H9 (cell line): ENCODE results near the gene CRISPLD2. TPM values are rescaled to one million over a fixed set of nuclear protein-coding genes. Genes with fewer than 3 reads are reported as not detected.

Experiments used
- DNase-seq: peaks from one replicate; pipeline ENCODE4 v3.0.0-alpha.2; 2017
- H2AFZ ChIP-seq: one replicate; pipeline ENCODE4 v1.6.1; 2013; ENCODE audit warnings: mild to moderate bottlenecking, low read length, control low read depth, moderate library complexity
- H2AK5ac ChIP-seq: 2 replicates; pipeline ENCODE4 v1.6.1; 2013; ENCODE audit warnings: low read length, control low read depth, mixed read lengths; ENCODE audit not compliant: insufficient read length
- H2BK120ac ChIP-seq: one replicate; pipeline ENCODE4 v1.6.1; 2013; ENCODE audit warnings: low read depth, mild to moderate bottlenecking, low read length, control low read depth, inconsistent platforms; ENCODE audit not compliant: poor library complexity, severe bottlenecking
- H2BK12ac ChIP-seq: 2 replicates; pipeline ENCODE4 v1.6.1; 2013; ENCODE audit warnings: low read length, control low read depth, mixed read lengths, low read depth; ENCODE audit not compliant: insufficient read length
- H2BK15ac ChIP-seq: 2 replicates; pipeline ENCODE4 v1.6.1; 2013; ENCODE audit warnings: low read depth, low read length, control low read depth
- H2BK20ac ChIP-seq: one replicate; pipeline ENCODE4 v1.6.1; 2013; ENCODE audit warnings: low read depth, mild to moderate bottlenecking, low read length, control low read depth, inconsistent platforms; ENCODE audit not compliant: poor library complexity, severe bottlenecking
- H2BK5ac ChIP-seq: 2 replicates; pipeline ENCODE4 v1.6.1; 2013; ENCODE audit warnings: low read length, control low read depth, mixed read lengths; ENCODE audit not compliant: insufficient read length
- H3K14ac ChIP-seq: 2 replicates; pipeline ENCODE4 v1.6.1; 2013; ENCODE audit warnings: low read length, control low read depth; ENCODE audit not compliant: insufficient read depth
- H3K18ac ChIP-seq: 2 replicates; pipeline ENCODE4 v1.6.1; 2013; ENCODE audit warnings: low read depth, mild to moderate bottlenecking, mixed read lengths, low read length, control low read depth; ENCODE audit not compliant: insufficient read length
- H3K23ac ChIP-seq: 2 replicates; pipeline ENCODE4 v1.6.1; 2013; ENCODE audit warnings: low read length, control low read depth, mixed read lengths, low read depth; ENCODE audit not compliant: insufficient read length
- H3K23me2 ChIP-seq: 2 replicates; pipeline ENCODE4 v1.6.1; 2013; ENCODE audit warnings: low read depth, mild to moderate bottlenecking, mixed read lengths, low read length, control low read depth; ENCODE audit not compliant: insufficient read length, poor library complexity, severe bottlenecking
- H3K27ac ChIP-seq: 2 replicates; pipeline ENCODE4 v1.5.1; 2013; ENCODE audit warnings: low read length, control low read depth, mixed read lengths, low read depth; ENCODE audit not compliant: insufficient read length
- H3K27me3 ChIP-seq: 2 replicates; pipeline ENCODE4 v1.6.1; 2013; ENCODE audit warnings: low read length, control low read depth, inconsistent platforms; ENCODE audit not compliant: insufficient read depth
- H3K4ac ChIP-seq: 2 replicates; pipeline ENCODE4 v1.6.1; 2013; ENCODE audit warnings: low read depth, mild to moderate bottlenecking, control low read depth, inconsistent platforms, low read length, moderate library complexity
- H3K4me1 ChIP-seq: 2 replicates; pipeline ENCODE4 v1.6.1; 2013; ENCODE audit warnings: low read length, control low read depth, inconsistent platforms; ENCODE audit not compliant: insufficient read depth
- H3K4me2 ChIP-seq: 2 replicates; pipeline ENCODE4 v1.6.1; 2013; ENCODE audit warnings: low read length, control low read depth, mixed read lengths; ENCODE audit not compliant: insufficient read length, insufficient read depth
- H3K56ac ChIP-seq: 2 replicates; pipeline ENCODE4 v1.6.1; 2013; ENCODE audit warnings: low read depth, mild to moderate bottlenecking, mixed read lengths, low read length, control low read depth; ENCODE audit not compliant: insufficient read length
- H3K79me1 ChIP-seq: 2 replicates; pipeline ENCODE4 v1.6.1; 2013; ENCODE audit warnings: low read depth, mild to moderate bottlenecking, moderate library complexity, low read length, control low read depth, inconsistent platforms; ENCODE audit not compliant: insufficient read depth, poor library complexity, severe bottlenecking
- H3K79me2 ChIP-seq: 2 replicates; pipeline ENCODE4 v1.6.1; 2013; ENCODE audit warnings: low read length, control low read depth, inconsistent platforms; ENCODE audit not compliant: insufficient read depth
- H3K9ac ChIP-seq: 2 replicates; pipeline ENCODE4 v1.6.1; 2013; ENCODE audit warnings: low read length, control low read depth, mixed read lengths; ENCODE audit not compliant: insufficient read length; ENCODE audit errors: extremely low read depth
- H3K9me3 ChIP-seq: one replicate; pipeline ENCODE4 v1.6.1; 2013; ENCODE audit warnings: low read depth, low read length, inconsistent platforms; ENCODE audit not compliant: control insufficient read depth
- H3T11ph ChIP-seq: one replicate; pipeline ENCODE4 v1.6.1; 2013; ENCODE audit warnings: mild to moderate bottlenecking, low read length, control low read depth, inconsistent platforms
- H4K20me1 ChIP-seq: one replicate; pipeline ENCODE4 v1.6.1; 2013; ENCODE audit not compliant: control insufficient read depth, insufficient read length, insufficient read depth
- H4K5ac ChIP-seq: 2 replicates; pipeline ENCODE4 v1.6.1; 2013; ENCODE audit warnings: low read depth, mild to moderate bottlenecking, mixed read lengths, low read length, control low read depth; ENCODE audit not compliant: insufficient read length
- H4K8ac ChIP-seq: replicated peaks from 2 replicates; pipeline ENCODE4 v1.6.1; 2013; ENCODE audit warnings: low read length, control low read depth, mixed read lengths, low read depth; ENCODE audit not compliant: insufficient read length
- H4K91ac ChIP-seq: 2 replicates; pipeline ENCODE4 v1.6.1; 2013; ENCODE audit warnings: low read depth, mild to moderate bottlenecking, moderate library complexity, mixed read lengths, low read length, control low read depth; ENCODE audit not compliant: insufficient read length
- H3K27ac Mint-ChIP-seq, 3 experiments: 2 replicates in 2 of 3; 3 replicates in 1 of 3; pipeline ENCODE4 v1.8.0; 2020 to 2021; ENCODE audit warnings: mixed read lengths in 3 of 3, mild to moderate bottlenecking in 1 of 3, moderate library complexity in 1 of 3
- H3K27me3 Mint-ChIP-seq: 2 replicates; pipeline ENCODE4 v1.8.0; 2021; ENCODE audit warnings: low read depth, mild to moderate bottlenecking, moderate library complexity, mixed read lengths
- H3K36me3 Mint-ChIP-seq, 3 experiments: 2 replicates in 2 of 3; 3 replicates in 1 of 3; pipeline ENCODE4 v1.8.0; 2020 to 2021; ENCODE audit warnings: low read depth in 3 of 3, mixed read lengths in 3 of 3; ENCODE audit not compliant: insufficient read depth in 1 of 3
- H3K4me1 Mint-ChIP-seq, 2 experiments: 2 replicates each; pipeline ENCODE4 v1.8.0; 2020; ENCODE audit warnings: mixed read lengths in 2 of 2
- H3K4me3 Mint-ChIP-seq, 2 experiments: 2 replicates in 1 of 2; 3 replicates in 1 of 2; pipeline ENCODE4 v1.8.0; 2020 to 2021; ENCODE audit warnings: mild to moderate bottlenecking in 2 of 2, mixed read lengths in 2 of 2, moderate library complexity in 1 of 2
- H3K9me3 Mint-ChIP-seq, 2 experiments: 2 replicates in 1 of 2; 3 replicates in 1 of 2; pipeline ENCODE4 v1.8.0; 2020; ENCODE audit warnings: mild to moderate bottlenecking in 2 of 2, mixed read lengths in 2 of 2, moderate library complexity in 1 of 2
- CTCF ChIP-seq: fragments of 200-600 bp; sonication (generic); conservative IDR thresholded peaks from 3 replicates; pipeline ENCODE4 v1.8.0; 2021; ENCODE audit warnings: antibody characterized with exemption, mild to moderate bottlenecking
- WGBS: extraction: QIAGEN DNeasy Blood & Tissue Kit; methylation state at CpG from one replicate; pipeline ENCODE4 v1.1.7; 2013; ENCODE audit warnings: missing lambda C conversion rate, low lambda C conversion rate, mixed read lengths; ENCODE audit not compliant: insufficient read length; ENCODE audit errors: extremely low coverage; 5-methylcytosine and 5-hydroxymethylcytosine counted together
- total RNA-seq: library from RNA; stranded (reverse); gene quantifications from 2 replicates; pipeline ENCODE4 v1.2.1, GENCODE V29; 2021

The CRISPLD2 gene
- total RNA-seq, 1 experiment from 2014 or later, result 2.3 TPM

GRCh38 chr16:84918006-84918909 lies 98.5 kb downstream of the CRISPLD2 start:
- Histone ChIP-seq H3K23me2 (no peaks in the 10 kb centered on the region), H4K5ac (no peak overlapping the region), H3K4me1 (no peaks in the 10 kb centered on the region), H3K79me2 (no peaks in the 10 kb centered on the region), H3K9me3 (no peaks in the 10 kb centered on the region), H4K91ac (no peak overlapping the region), H2BK5ac (no peak overlapping the region), H4K8ac (no peak overlapping the region), H2BK12ac (no peak overlapping the region), H2BK20ac (no peak overlapping the region), H3K27ac (no peak overlapping the region), H3K23ac (no peak overlapping the region), H3K18ac (no peak overlapping the region), H3K79me1 (no peaks in the 10 kb centered on the region), H2BK15ac (no peak overlapping the region), H2BK120ac (no peak overlapping the region), H2AK5ac (no peak overlapping the region), H4K20me1 (no peaks in the 10 kb centered on the region), H3K14ac (no peak overlapping the region), H3K56ac (no peak overlapping the region), H3K4ac (no peak overlapping the region), H3K27me3 (no peaks in the 10 kb centered on the region), H2AFZ (no peak overlapping the region), H3K4me2 (no peak overlapping the region), H3T11ph (no peak overlapping the region), H3K9ac (no peak overlapping the region)
- TF ChIP-seq CTCF, result no peak
- no CpG with 5 or more reads among the region's 20 CpGs for WGBS
- H3K36me3 Mint-ChIP-seq, result no peaks in the 10 kb centered on the region
- H3K27me3 Mint-ChIP-seq, result peaks cover 3% of the 10 kb centered on the region
- H3K27ac Mint-ChIP-seq, result no peak overlapping the region
- H3K9me3 Mint-ChIP-seq, result no peaks in the 10 kb centered on the region; a peak in 1 of 5 replicates
- no peak overlapping the region for H3K4me3 Mint-ChIP-seq
- no peak for DNase-seq
- H3K4me1 Mint-ChIP-seq, result peaks cover 0 to 12% of the 10 kb centered on the region in 2 experiments; a peak in 2 of 4 replicates
